Activated naive CD8-positive, alpha-beta T cell treated with anti-CD3 and anti-CD28 coated beads, Interleukin-2, amount 10 ng/mL, durations not matched to agents 7 days and 5 days (primary cell): ENCODE data around the gene TMEM151B. TPM values are rescaled to one million over a fixed set of nuclear protein-coding genes. Genes with fewer than 3 reads are reported as not detected.
"Not testable (repeated sequence)": the region's sequence is repeated elsewhere in the genome, so short reads cannot be mapped to it uniquely, and the experiment has no call there.

Experiments used
- ATAC-seq: fragments of 150-1000 bp; cut with Tn5 transposase; one replicate; pipeline ENCODE4 v1.10.0; 2021; ENCODE audit warnings: low read depth, moderate library complexity
- POLR2A ChIA-PET: fragments of 350-600 bp; sonication (Branson Sonifier 250); formaldehyde crosslinking; loops from one replicate; lab custom pipeline; 2021; ENCODE audit warnings: antibody characterized with exemption; lab: Charles Lee
- DNase-seq: peaks from one replicate; pipeline ENCODE4 v3.0.0; 2021
- H3K27ac Mint-ChIP-seq: one replicate; pipeline ENCODE4 v1.8.0; 2022; ENCODE audit warnings: mild to moderate bottlenecking, mixed read lengths
- H3K27me3 Mint-ChIP-seq: one replicate; pipeline ENCODE4 v1.8.0; 2022; ENCODE audit warnings: mild to moderate bottlenecking, moderate library complexity, mixed read lengths
- H3K36me3 Mint-ChIP-seq: one replicate; pipeline ENCODE4 v1.8.0; 2021; ENCODE audit warnings: mild to moderate bottlenecking, mixed read lengths
- H3K4me1 Mint-ChIP-seq: one replicate; pipeline ENCODE4 v1.8.0; 2021; ENCODE audit warnings: mixed read lengths
- H3K4me3 Mint-ChIP-seq: one replicate; pipeline ENCODE4 v1.8.0; 2022; ENCODE audit warnings: mild to moderate bottlenecking, moderate library complexity, mixed read lengths
- H3K9me3 Mint-ChIP-seq: one replicate; pipeline ENCODE4 v1.8.0; 2021; ENCODE audit warnings: mixed read lengths
- total RNA-seq, 2 experiments: library from RNA; stranded (reverse); gene quantifications; one replicate each; pipeline ENCODE4 v1.2.3, GENCODE V29; 2021

TMEM151B gene
- total RNA-seq, 2 experiments from 2014 or later, result not detected

GRCh38 chr6:44339763-44340625 is 69.7 kb downstream of the TMEM151B start:
- Mint-ChIP-seq H3K36me3 (no peaks in the 10 kb centered on the region), H3K27me3 (peaks cover 46% of the 10 kb centered on the region), H3K4me1 (peaks cover 8% of the 10 kb centered on the region), H3K27ac (no peak overlapping the region), H3K9me3 (no peaks in the 10 kb centered on the region), H3K4me3 (no peak overlapping the region)
- no peak for DNase-seq
- no peak for ATAC-seq
- POLR2A ChIA-PET, result no interaction called here

DNA sequence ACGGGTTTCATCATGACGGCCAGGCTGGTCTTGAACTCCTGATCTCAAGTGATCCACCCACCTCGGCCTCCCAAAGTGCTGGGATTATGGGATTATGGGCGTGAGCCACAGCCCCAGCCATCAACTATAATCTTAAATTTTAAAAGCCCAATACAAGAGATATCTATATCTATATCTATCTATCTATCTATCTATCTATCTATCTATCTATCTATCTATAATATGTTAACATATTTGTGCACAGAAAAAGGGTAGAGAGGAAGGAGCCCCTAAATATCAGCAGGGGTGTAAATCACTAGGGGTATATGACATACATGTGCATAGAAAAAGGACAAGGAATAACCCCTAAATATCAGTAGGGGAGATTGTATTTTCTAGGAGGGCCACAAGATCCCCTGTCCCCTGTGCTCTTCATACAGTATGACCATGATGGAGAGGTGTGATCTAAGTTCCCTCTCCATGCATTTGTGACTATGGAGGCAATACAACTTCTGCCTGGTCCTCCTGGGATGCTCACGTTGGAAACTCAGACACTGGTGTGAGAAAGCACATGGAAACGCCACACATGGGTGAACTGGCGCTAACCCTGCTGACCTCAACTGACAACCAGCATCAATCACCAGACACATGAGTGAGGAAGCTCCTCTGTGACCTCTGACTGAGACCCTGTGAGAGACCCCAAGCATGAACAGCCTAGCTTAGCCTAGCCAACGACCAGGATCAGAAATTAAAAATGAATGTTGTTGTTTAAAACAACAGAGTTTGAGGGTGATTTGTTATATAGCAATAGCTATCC is 71.0 kb downstream of the TMEM151B start:
- ATAC-seq, result no peak
- Mint-ChIP-seq H3K4me3 (no peak overlapping the region), H3K27me3 (peaks cover 49% of the 10 kb centered on the region), H3K9me3 (no peaks in the 10 kb centered on the region), H3K4me1 (peaks cover 4% of the 10 kb centered on the region), H3K36me3 (no peaks in the 10 kb centered on the region), H3K27ac (no peak overlapping the region)
- POLR2A ChIA-PET, result no interaction called here
- no peak for DNase-seq

GRCh38 chr6:44342052-44342451 is 71.8 kb downstream of the TMEM151B start:
- peaks cover 56% of the 10 kb centered on the region for H3K27me3 Mint-ChIP-seq
- POLR2A ChIA-PET, result no interaction called here
- no peaks in the 10 kb centered on the region for H3K36me3 Mint-ChIP-seq
- H3K4me1 Mint-ChIP-seq, result peaks cover 1% of the 10 kb centered on the region
- no peak overlapping the region for H3K27ac Mint-ChIP-seq
- H3K4me3 Mint-ChIP-seq, result no peak overlapping the region
- no peak for DNase-seq
- no peaks in the 10 kb centered on the region for H3K9me3 Mint-ChIP-seq
- ATAC-seq, result no peak

DNA sequence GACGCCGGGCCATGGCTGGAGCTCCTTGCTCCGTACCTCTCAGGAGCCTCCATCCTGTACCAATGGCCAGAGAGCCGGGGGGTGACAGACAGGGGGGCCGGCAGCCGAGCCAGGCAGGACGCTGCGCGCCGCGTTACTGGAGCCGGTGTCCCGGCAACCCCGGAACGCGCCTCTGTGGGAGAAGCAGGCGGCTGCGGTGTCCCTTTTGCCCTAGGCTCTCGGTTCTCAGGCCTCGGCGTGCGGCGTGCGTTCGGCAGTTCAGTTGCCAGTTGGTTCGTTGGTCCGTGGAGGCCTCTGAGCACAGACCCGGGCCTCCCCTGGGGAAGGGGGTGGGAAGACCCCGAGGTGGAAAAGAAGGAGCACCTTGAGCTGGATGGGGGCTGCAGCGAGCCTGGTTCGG is 72.2 kb downstream of the TMEM151B start, which contains the start of gene SPATS1:
SPATS1 (plus strand) TSS at position 162 of the 400 bp plus-strand sequence. CDS start 446 bp downstream, outside the sequence.
- POLR2A ChIA-PET, result interaction anchor here (0.6 kb wide), 1 partner anchor 74 kb away, joined by 4 read pairs; no protein-coding TSS in a partner anchor
- ATAC-seq (peak; percentile 29), DNase-seq (peak; percentile 38)
- H3K4me1 Mint-ChIP-seq, result peaks cover 1% of the 10 kb centered on the region
- H3K27me3 Mint-ChIP-seq, result peaks cover 58% of the 10 kb centered on the region
- no peak within 1 kb of the TSS for H3K27ac Mint-ChIP-seq
- H3K4me3 Mint-ChIP-seq, result no peak within 1 kb of the TSS
- H3K36me3 Mint-ChIP-seq, result no peaks in the 10 kb centered on the region
- H3K9me3 Mint-ChIP-seq, result no peaks in the 10 kb centered on the region

DNA sequence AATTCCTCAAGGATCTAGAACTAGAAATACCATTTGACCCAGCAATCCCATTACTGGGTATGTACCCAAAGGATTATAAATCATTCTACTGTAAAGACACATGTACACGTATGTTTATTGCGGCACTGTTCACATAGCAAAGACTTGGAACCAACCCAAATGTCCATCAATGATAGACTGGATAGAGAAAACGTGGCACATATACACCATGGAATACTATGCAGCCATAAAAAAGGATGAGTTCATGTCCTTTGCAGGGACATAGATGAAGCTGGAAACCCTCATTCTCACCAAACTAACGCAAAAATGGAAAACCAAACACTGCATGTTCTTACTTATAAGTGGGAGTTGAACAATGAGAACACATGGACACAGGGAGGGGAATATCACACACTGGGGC is 76.6 kb downstream of the TMEM151B start:
- POLR2A ChIA-PET, ATAC-seq: not testable (repeated sequence)

DNA sequence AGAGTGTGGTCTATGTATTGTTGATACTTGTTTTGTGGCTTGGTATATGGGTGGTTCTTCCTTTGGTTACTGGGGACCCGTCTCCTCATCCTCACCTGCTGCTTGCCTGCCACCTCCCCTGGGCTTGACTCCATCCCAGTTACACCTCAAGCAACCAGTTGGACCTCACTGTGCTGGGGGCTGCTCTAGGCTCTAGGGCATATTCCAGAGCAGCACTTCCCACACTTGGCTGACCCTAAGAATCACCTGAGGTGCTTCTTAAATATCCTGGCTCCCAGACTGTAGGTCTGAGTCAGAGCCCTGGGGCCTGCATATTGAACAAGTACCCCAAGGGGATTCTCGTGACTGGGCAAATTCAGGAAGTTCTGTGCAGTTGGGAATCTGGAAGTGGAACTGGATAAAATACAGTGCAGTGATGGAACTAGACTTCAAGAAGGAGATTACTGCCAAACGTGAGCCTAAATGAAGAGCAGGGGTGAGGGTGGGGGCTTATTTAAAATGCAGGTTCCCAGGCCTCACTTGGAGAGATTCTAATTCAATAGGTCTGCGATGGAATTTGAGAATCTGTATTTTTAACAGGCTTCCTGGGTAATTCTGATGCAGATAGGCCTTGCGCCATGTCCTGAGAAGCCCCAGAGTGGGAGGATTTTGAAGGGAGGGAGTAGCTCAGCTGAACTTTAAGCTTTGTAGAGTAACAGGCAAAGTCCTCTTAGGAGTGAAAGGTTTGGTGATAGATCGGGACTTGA is 79.8 kb downstream of the TMEM151B start:
- Mint-ChIP-seq H3K4me1 (no peaks in the 10 kb centered on the region), H3K4me3 (no peak overlapping the region), H3K27me3 (peaks cover 15% of the 10 kb centered on the region), H3K9me3 (no peaks in the 10 kb centered on the region), H3K36me3 (no peaks in the 10 kb centered on the region), H3K27ac (no peak overlapping the region)
- ATAC-seq (no peak), DNase-seq (no peak)
- POLR2A ChIA-PET, result no interaction called here

More for the DNA sequence above, 76.6 kb downstream of the TMEM151B start:
- H3K4me1 Mint-ChIP-seq, DNase-seq, H3K27ac Mint-ChIP-seq, H3K9me3 Mint-ChIP-seq, H3K4me3 Mint-ChIP-seq, H3K36me3 Mint-ChIP-seq: not testable (repeated sequence)
- peaks cover 46% of the 10 kb centered on the region for H3K27me3 Mint-ChIP-seq

GRCh38 chr6:44350650-44350994 is 80.4 kb downstream of the TMEM151B start:
- H3K27me3 Mint-ChIP-seq, result peaks cover 13% of the 10 kb centered on the region
- ATAC-seq, H3K36me3 Mint-ChIP-seq, H3K27ac Mint-ChIP-seq, DNase-seq, H3K4me3 Mint-ChIP-seq, H3K9me3 Mint-ChIP-seq, POLR2A ChIA-PET, H3K4me1 Mint-ChIP-seq: not testable (repeated sequence)

- ATAC-seq, result no peak
- DNase-seq, result no peak
- Mint-ChIP-seq H3K27me3 (peaks cover 4% of the 10 kb centered on the region), H3K4me3 (no peak overlapping the region), H3K27ac (no peak overlapping the region), H3K9me3 (no peaks in the 10 kb centered on the region), H3K36me3 (no peaks in the 10 kb centered on the region), H3K4me1 (no peaks in the 10 kb centered on the region)
- POLR2A ChIA-PET, result no interaction called here
These were observed 82.0 kb downstream of the TMEM151B start for GRCh38 chr6:44352259-44352658.

DNA sequence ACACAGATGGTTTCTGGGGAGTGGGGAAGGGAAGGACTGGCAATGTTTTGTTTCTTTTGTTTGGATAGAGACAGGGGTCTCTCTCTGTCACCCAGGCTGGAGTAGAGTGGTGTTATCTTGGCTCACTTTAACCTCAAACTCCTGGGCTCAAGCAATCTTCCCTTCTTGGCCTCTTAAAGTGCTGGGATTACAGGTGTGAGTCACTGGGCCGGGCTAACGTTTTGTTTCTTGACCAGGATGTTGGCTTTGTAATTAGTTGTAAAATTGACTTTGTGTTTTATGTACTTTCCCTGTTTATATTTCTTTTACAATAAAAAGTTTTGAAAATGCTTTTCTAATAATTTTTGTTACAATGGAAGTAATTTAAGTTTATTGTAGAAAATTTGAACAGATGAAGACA is 83.1 kb downstream of the TMEM151B start:
- Mint-ChIP-seq H3K27me3 (peaks cover 4% of the 10 kb centered on the region), H3K4me1 (no peaks in the 10 kb centered on the region), H3K36me3 (no peaks in the 10 kb centered on the region), H3K27ac (no peak overlapping the region), H3K4me3 (no peak overlapping the region), H3K9me3 (no peaks in the 10 kb centered on the region)
- no peak for ATAC-seq
- no peak for DNase-seq
- POLR2A ChIA-PET, result interaction anchor here (0.6 kb wide), 1 partner anchor 30 kb away, joined by 4 read pairs; no protein-coding TSS in a partner anchor

- ATAC-seq, result no peak
These were observed 85.4 kb downstream of the TMEM151B start for GRCh38 chr6:44355640-44356039.

GRCh38 chr6:44356487-44356886 is 86.2 kb downstream of the TMEM151B start:
- Mint-ChIP-seq H3K27ac (no peak overlapping the region), H3K9me3 (no peaks in the 10 kb centered on the region)
- POLR2A ChIA-PET, result no interaction called here

More at GRCh38 chr6:44355640-44356039, 85.4 kb downstream of the TMEM151B start:
- no peaks in the 10 kb centered on the region for H3K36me3 Mint-ChIP-seq
- H3K4me1 Mint-ChIP-seq, result no peaks in the 10 kb centered on the region
- no peak overlapping the region for H3K27ac Mint-ChIP-seq
- H3K4me3 Mint-ChIP-seq, result no peak overlapping the region
- H3K9me3 Mint-ChIP-seq, result no peaks in the 10 kb centered on the region
- POLR2A ChIA-PET, result no interaction called here
- DNase-seq, result no peak
- peaks cover 4% of the 10 kb centered on the region for H3K27me3 Mint-ChIP-seq

More at GRCh38 chr6:44356487-44356886, 86.2 kb downstream of the TMEM151B start:
- Mint-ChIP-seq H3K4me1 (no peaks in the 10 kb centered on the region), H3K27me3 (peaks cover 7% of the 10 kb centered on the region), H3K36me3 (no peaks in the 10 kb centered on the region), H3K4me3 (no peak overlapping the region)
- DNase-seq (no peak), ATAC-seq (no peak)
